Activated CD4-positive, alpha-beta T cell treated with anti-CD3 and anti-CD28 coated beads, Interleukin-2, amount 10 ng/mL, durations not matched to agents 7 days and 5 days (primary cell): Measurements from ENCODE around the gene CDK5R1. TPM values are rescaled to one million over a fixed set of nuclear protein-coding genes. Genes with fewer than 3 reads are reported as not detected.

Source experiments
- CTCF ChIA-PET: fragments of 350-600 bp; sonication (Branson Sonifier 250); formaldehyde crosslinking; loops from one replicate; lab custom pipeline; 2021; ENCODE audit warnings: antibody characterized with exemption; lab: Charles Lee
- POLR2A ChIA-PET: fragments of 350-600 bp; sonication (Branson Sonifier 250); formaldehyde crosslinking; loops from one replicate; lab custom pipeline; 2021; ENCODE audit warnings: antibody characterized with exemption; lab: Charles Lee
- DNase-seq: peaks from one replicate; pipeline ENCODE4 v3.0.0-alpha.2; 2020
- H3K27ac Mint-ChIP-seq: one replicate; pipeline ENCODE4 v1.8.0; 2021; ENCODE audit warnings: mild to moderate bottlenecking, moderate library complexity, mixed read lengths
- H3K27me3 Mint-ChIP-seq: one replicate; pipeline ENCODE4 v1.8.0; 2021; ENCODE audit warnings: mixed read lengths
- H3K36me3 Mint-ChIP-seq: one replicate; pipeline ENCODE4 v1.8.0; 2021; ENCODE audit warnings: low read depth, mixed read lengths
- H3K4me1 Mint-ChIP-seq: one replicate; pipeline ENCODE4 v1.8.0; 2021; ENCODE audit warnings: mixed read lengths
- H3K4me3 Mint-ChIP-seq: one replicate; pipeline ENCODE4 v1.8.0; 2021; ENCODE audit warnings: mild to moderate bottlenecking, moderate library complexity, mixed read lengths
- H3K9me3 Mint-ChIP-seq: one replicate; pipeline ENCODE4 v1.8.0; 2021; ENCODE audit warnings: mixed read lengths
- total RNA-seq, 2 experiments: library from RNA; stranded (reverse); gene quantifications; one replicate each; pipeline ENCODE4 v1.2.3, GENCODE V29; 2021

CDK5R1 gene
- total RNA-seq, 2 experiments from 2014 or later: 4.1 to 4.6 TPM

DNA sequence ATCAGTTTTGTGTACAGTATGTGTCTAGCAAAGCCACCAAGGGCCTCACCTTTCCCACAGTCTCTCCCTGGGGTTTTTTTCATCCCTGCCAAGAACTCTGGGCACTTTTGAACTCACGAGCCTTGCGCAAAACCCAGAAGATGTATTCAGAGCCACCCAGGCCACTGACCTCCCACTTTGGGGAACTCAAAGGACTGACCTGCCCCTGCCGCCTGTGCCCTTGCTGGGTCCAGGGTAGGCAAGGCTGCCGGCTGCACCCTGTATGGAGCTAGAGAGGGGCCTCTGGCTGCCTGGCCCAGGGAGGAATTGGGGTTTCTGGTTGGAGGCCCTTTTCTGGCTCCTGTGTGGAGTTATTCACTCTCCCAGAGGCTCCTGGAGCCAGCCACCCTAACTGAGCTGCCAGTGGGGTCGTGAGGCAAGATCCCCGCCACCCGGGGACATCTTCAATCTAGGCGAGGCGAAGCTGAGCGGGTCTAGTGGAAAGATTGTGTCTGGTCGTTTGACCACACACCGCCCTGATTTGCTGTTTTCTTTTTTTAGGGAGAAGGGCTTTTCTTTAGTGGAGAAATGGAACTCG is 1.9 kb downstream of the CDK5R1 start:
- H3K36me3 Mint-ChIP-seq: peaks cover 20% of the 10 kb centered on the region
- ChIA-PET CTCF (interaction anchor here (1.1 to 3.5 kb wide), 4 partner anchors 19 to 118 kb away, joined by 3 to 13 read pairs (median 4); no protein-coding TSS in a partner anchor), POLR2A (no interaction called here)
- H3K27me3 Mint-ChIP-seq: no peaks in the 10 kb centered on the region
- H3K9me3 Mint-ChIP-seq: no peaks in the 10 kb centered on the region
- no peak for DNase-seq
- H3K4me1 Mint-ChIP-seq: peaks cover 61% of the 10 kb centered on the region
- peak overlapping the region; percentile 82 for H3K4me3 Mint-ChIP-seq
- peak overlapping the region; percentile 87 for H3K27ac Mint-ChIP-seq

DNA sequence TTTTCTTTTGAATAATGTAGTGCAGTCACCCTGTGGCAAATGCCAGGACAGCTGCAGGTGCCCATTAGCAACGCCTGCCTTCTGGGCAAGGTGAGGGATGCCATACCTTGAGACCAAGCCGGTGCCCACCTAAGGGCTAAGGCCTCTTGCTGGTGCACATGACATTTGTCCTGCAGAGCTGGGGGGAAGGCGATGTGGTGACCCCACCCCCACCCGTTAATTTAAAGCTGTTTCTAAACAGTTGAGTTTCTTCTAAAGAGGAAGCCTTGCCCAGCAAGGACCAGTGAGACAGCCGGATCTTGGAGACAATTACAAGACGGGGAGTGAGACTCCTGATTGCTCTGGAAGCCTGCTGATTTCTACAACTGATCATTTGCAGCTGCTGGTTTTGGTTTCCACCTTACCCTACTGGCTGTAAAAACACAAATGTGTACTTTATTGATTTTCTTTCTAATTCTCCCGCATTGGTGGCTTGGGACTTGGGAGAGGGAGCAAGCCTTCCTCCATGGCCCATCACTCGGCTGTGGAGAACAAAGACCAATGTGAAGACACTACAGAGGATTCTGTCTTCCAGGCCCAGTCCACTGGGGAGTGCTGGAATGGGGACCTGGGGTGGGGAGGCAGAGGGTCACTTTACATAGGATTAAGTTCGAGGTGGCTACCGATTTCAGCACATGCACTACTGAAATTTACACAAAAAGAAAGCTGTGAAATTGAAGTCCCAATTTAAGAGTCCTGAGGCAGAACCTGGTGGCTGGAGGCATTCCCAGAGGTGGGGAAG is 2.7 kb downstream of the CDK5R1 start:
- ChIA-PET POLR2A (no interaction called here), CTCF (interaction anchor here (1.1 to 3.5 kb wide), 4 partner anchors 16 to 27 kb away, joined by 3 to 13 read pairs (median 4); no protein-coding TSS in a partner anchor)
- no peak for DNase-seq
- no peaks in the 10 kb centered on the region for H3K9me3 Mint-ChIP-seq
- H3K27me3 Mint-ChIP-seq: no peaks in the 10 kb centered on the region
- peaks cover 20% of the 10 kb centered on the region for H3K36me3 Mint-ChIP-seq
- H3K4me3 Mint-ChIP-seq: peak overlapping the region; percentile 82
- H3K4me1 Mint-ChIP-seq: peaks cover 62% of the 10 kb centered on the region
- peak overlapping the region; percentile 77 for H3K27ac Mint-ChIP-seq

DNA sequence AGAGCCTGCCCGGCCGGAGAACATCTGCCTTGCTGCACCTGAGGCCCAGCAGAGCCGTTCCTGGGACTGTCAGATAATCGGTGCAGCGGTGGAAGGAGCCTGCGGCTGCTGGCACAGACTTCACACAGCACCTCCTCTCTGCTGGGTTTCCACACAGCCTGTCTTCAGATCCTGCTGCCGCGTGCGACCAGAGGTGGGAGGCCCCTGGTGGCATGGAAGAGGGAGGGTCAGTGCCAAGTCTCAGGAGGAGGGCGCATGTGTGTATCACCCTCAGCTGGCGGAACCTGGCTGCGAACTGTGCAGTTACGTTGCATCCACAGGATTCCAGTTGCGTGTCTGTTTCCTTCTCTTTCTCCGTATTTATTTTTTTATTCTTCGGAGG is 3.3 kb downstream of the CDK5R1 start:
- Mint-ChIP-seq H3K27ac (peak overlapping the region; percentile 77), H3K36me3 (peaks cover 20% of the 10 kb centered on the region), H3K4me1 (peaks cover 62% of the 10 kb centered on the region), H3K9me3 (no peaks in the 10 kb centered on the region), H3K27me3 (no peaks in the 10 kb centered on the region), H3K4me3 (peak overlapping the region; percentile 82)
- ChIA-PET POLR2A (no interaction called here), CTCF (interaction anchor here (1.1 kb wide), 1 partner anchor 17 kb away, joined by 3 read pairs; no protein-coding TSS in a partner anchor)
- no peak for DNase-seq

DNA sequence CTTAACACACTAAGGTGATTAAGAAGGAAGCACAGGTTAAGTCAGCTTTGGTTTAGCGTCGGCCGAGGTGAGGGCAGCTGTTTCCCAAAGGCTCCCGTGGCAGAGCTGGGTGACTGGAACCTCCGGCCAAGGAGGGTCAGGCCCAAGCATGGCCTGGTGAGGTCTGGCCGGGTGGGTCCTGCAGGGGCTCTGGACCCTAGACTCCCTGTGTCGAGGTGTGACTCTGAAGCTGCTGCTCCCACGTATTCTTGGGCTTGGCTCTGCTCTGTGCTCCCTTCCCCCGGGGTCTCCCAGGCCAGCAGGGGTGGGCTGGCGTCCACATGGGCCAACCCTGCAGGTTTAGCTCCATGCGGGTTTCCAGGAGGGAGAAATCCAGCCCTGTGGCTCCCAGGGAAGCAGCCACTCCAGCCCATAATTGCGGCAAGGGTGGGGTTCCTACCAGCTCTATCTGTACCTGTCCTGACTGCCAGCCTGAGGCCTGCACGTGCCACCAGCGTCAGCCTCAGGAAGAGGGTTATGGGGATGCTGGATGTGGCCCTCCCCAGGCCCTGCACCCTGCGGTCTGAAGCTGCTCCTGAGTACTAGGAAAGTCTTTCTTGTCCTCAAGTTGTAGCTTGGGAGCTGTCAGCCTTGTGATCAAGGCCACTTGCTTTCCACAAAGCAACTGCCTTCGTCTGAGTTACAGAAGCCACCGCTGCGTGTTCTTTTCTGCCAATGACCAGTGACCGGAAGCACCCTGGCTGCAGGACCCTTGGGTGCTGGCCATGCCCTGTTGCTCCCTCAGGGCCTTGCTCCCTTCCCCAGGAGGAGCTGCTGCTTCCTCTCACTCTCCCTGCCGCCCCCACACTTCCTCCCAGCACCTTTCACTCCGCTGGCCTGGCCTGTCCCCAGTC is 4.8 kb downstream of the CDK5R1 start:
- peak overlapping the region; percentile 84 for H3K27ac Mint-ChIP-seq
- ChIA-PET CTCF (interaction anchor here (0.6 to 1.2 kb wide), 4 partner anchors 9 to 85 kb away, joined by 3 to 4 read pairs (median 4); partner anchors contain the start of gene PSMD11), POLR2A (no interaction called here)
- DNase-seq: no peak
- H3K4me1 Mint-ChIP-seq: peaks cover 56% of the 10 kb centered on the region
- H3K36me3 Mint-ChIP-seq: peaks cover 20% of the 10 kb centered on the region
- H3K9me3 Mint-ChIP-seq: no peaks in the 10 kb centered on the region
- no peaks in the 10 kb centered on the region for H3K27me3 Mint-ChIP-seq
- H3K4me3 Mint-ChIP-seq: no peak overlapping the region

DNA sequence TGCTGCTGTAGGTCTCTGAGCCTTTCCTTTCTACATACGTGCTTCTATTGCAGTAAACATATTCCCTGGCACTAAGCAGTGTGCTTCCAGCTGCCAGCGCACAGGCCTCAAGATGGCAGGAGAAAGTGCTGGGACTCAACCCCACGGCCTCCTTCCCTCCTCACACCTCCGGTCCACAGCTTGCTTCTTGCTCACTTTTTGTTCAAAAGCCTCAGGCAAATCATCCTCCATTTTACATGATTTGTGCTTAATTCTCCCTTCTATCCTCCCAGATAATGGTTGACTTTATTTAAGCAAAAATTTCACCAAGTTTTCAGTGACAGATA is 5.4 kb downstream of the CDK5R1 start:
- Mint-ChIP-seq H3K36me3 (peaks cover 20% of the 10 kb centered on the region), H3K4me1 (peaks cover 56% of the 10 kb centered on the region), H3K27me3 (no peaks in the 10 kb centered on the region), H3K9me3 (no peaks in the 10 kb centered on the region), H3K27ac (peak overlapping the region; percentile 84), H3K4me3 (no peak overlapping the region)
- ChIA-PET POLR2A (no interaction called here), CTCF (interaction anchor here (0.8 to 1.1 kb wide), 2 partner anchors 9 to 59 kb away, joined by 3 to 4 read pairs; no protein-coding TSS in a partner anchor)
- DNase-seq: no peak

DNA sequence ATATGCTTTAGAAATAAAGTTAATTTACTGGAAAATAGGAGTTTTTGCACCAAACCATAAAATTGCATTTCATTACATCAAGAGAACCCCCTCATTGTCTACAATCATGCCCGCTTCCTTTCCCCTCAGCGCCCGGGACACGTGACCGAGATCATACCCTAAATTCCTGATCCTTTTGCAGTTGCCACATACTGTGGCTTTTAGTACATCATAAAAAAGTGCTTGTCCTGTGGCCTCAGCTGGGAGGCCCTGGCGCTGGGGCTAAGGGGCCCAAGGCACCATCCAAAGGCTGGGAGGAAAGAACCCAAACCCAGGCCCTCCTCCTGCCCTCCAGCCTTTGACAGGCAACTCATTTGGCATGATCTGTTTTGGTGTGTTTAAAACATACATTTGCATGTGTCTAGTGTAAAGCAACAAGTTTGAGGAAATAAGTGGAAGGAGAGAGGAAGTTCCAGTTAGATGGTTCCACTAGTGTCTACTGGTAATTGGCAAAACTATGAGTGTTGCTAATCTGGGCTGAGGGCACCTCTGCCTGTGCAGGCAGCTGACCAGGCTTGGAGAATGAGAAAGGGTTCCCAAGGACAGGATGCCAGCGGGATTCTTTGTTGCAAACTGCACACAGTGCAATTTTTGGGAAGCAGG is 6.0 kb downstream of the CDK5R1 start:
- POLR2A ChIA-PET: no interaction called here
- Mint-ChIP-seq H3K27ac (peak overlapping the region; percentile 46), H3K27me3 (no peaks in the 10 kb centered on the region), H3K4me3 (no peak overlapping the region), H3K36me3 (peaks cover 17% of the 10 kb centered on the region), H3K4me1 (peaks cover 53% of the 10 kb centered on the region), H3K9me3 (no peaks in the 10 kb centered on the region)
- CTCF ChIA-PET: no interaction called here
- no peak for DNase-seq

DNA sequence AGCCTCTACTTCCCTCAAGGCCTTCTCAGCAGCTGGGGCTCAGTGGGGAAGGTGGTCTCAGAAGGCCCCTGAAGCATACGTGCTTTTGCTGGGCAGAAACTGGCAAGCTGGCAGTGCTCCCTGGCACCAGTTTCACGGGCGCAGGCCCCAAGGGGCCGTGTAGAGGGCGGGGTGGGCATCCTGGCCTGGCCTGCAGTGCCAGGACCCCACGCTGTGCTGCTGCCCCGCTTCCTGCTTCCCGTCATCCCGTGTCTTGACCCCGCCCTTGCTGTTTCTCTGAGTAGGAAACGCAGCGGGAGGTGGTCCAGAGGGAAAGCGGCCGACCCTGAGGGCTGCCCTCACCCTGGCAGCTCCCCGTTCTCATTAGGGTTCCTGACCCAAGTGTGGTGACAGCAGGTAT is 6.8 kb downstream of the CDK5R1 start:
- POLR2A ChIA-PET: no interaction called here
- Mint-ChIP-seq H3K27me3 (no peaks in the 10 kb centered on the region), H3K27ac (no peak overlapping the region), H3K9me3 (no peaks in the 10 kb centered on the region), H3K36me3 (peaks cover 12% of the 10 kb centered on the region), H3K4me1 (peaks cover 46% of the 10 kb centered on the region), H3K4me3 (no peak overlapping the region)
- CTCF ChIA-PET: no interaction called here
- no peak for DNase-seq

DNA sequence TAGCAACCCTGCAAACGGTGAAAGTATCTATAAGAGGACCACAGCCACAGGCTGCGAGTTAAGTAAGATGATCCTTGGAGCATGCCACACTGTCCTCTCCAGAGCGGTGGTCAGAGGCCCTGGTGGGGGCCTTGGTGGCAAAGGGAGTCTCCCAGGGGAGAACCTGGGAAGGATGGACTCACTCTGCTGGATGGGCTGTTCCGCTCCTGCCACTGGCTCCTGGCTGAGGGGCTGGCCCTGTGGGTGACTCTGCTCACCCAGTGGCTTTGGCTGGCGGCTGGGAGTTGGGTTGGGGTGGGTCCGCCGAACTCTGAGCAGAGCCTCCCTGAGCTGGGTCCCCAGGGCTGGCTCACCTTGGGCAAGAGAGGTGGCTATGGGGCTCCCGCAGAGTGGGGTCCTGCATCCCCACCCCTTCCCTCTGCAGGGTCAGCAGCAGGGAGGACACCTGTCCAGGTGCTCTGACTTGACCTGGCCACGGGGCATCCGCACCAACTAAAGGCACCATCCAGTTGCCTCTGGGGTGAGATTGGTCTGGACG is 7.3 kb downstream of the CDK5R1 start:
- Mint-ChIP-seq H3K4me3 (no peak overlapping the region), H3K4me1 (peaks cover 41% of the 10 kb centered on the region), H3K27ac (no peak overlapping the region), H3K27me3 (no peaks in the 10 kb centered on the region), H3K36me3 (peaks cover 9% of the 10 kb centered on the region), H3K9me3 (no peaks in the 10 kb centered on the region)
- ChIA-PET CTCF (no interaction called here), POLR2A (no interaction called here)
- no peak for DNase-seq

DNA sequence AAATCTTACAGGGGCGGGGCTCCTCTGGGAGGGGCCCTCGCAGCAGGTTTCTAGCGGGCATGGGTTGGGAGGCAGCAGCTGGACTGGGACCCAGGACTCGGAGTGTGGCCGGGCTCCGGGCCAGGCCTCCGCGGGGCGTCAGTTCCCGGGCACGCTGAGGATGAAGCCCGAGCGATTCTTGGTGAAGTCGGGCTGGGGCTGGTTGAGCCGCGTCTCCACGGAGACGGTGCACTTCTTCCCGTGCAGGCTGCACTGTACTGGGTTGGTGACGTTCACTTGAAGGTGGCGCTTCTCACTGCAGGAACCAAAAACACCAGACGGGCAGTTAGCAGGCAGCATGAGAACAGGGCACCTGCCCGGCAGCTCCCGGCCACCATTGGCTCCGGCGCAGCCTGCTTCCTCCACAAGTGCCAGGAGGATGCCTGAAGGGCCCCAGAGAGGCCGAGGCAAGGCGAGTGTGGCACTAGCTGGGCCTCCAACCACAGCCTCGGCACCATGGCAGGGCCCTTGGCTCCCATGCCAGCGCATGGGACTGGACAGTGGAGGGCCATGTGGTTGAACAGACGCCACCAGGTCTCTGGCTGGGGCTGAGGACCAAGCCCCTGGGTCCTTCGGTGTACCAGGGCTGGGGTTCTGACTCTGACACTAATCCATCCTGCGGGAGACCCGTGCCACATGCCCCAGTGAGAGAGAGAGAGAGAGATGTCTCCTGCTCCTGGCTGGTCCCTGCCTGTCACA is 8.0 kb downstream of the CDK5R1 start:
- Mint-ChIP-seq H3K4me3 (peak overlapping the region; percentile 16), H3K27ac (peak overlapping the region; percentile 5), H3K9me3 (no peaks in the 10 kb centered on the region), H3K4me1 (peaks cover 34% of the 10 kb centered on the region), H3K36me3 (peaks cover 5% of the 10 kb centered on the region), H3K27me3 (no peaks in the 10 kb centered on the region)
- ChIA-PET CTCF (no interaction called here), POLR2A (no interaction called here)
- no peak for DNase-seq

DNA sequence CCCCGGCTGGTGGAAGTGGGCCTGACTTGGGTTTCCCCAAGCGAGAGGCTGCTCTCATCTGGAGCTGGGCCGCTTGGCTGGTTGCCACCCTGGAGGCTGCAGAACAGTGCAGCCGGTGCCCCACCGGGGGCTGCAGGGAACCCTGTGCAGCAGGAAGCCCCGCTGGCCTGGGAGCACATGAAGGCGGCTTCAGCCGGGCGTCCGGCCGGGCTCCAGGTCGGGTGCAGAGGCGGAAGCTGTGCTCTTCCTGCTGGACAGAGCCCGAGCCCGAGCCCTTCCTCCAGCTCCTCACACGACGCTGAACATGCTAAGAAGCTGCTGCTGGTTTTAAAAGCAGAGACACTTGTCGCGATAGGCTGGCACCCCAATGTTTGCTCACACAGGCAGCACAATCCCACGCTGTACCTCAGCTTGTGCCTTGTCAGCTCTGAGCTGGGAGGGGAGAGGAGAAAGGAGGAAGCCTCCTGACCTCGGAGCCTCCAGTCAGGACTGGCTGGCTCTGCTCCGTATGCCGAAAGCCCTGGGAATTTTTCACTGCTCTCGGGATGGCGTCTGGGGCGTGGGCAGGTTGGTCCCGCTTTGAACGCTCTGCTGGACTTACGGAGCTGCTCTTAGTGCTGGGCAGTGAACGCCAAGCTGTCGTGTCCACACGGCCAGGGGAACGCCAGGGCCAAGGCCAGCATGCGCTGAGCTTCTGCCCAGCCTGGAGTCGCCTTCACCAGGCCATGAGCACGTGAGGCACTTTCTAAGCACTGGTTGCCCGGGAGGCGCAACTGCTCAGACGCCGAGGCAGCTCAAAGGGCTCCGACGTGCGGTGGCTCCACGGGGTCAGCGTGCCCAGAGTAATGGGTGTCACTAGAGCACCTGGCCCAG is 8.8 kb downstream of the CDK5R1 start:
- no peaks in the 10 kb centered on the region for H3K27me3 Mint-ChIP-seq
- ChIA-PET POLR2A (interaction anchor here (0.6 kb wide), 1 partner anchor 10 kb away, joined by 3 read pairs; no protein-coding TSS in a partner anchor), CTCF (interaction anchor here (1.6 kb wide), 1 partner anchor 10 kb away, joined by 3 read pairs; no protein-coding TSS in a partner anchor)
- no peak for DNase-seq
- peaks cover 3% of the 10 kb centered on the region for H3K36me3 Mint-ChIP-seq
- no peaks in the 10 kb centered on the region for H3K9me3 Mint-ChIP-seq
- no peak overlapping the region for H3K27ac Mint-ChIP-seq
- peaks cover 28% of the 10 kb centered on the region for H3K4me1 Mint-ChIP-seq
- no peak overlapping the region for H3K4me3 Mint-ChIP-seq
